ENCODE measurements around the gene SARS1.

SARS1 gene

GRCh38 chr1:109225711-109226445 is 12.2 kb downstream of the SARS1 start:
- DNase-seq (ENCODE audit: low spot score), result no peak

DNA sequence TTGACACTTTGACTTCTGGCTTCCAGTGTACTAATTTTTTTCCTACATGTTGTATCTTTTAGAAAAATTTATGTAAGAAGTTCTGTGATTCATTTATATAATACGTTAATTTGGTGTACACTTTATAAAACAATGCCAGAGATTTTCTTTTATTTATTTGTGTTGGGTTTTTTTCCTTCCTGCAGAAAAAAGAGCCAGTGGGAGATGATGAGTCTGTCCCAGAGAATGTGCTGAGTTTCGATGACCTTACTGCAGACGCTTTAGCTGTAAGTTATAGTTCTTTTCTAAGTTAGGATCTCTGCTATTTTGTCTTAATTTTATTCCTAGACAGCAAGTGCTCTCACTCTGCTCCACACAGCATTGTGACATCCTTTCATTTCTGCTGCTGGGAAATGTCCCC is 14.4 kb downstream of the SARS1 start:
- DNase-seq (ENCODE audit: low spot score), result no peak

GRCh38 chr1:109229531-109230127 is 15.9 kb downstream of the SARS1 start:
- peak; percentile 90 for DNase-seq (ENCODE audit: low spot score)

- DNase-seq (ENCODE audit: low spot score), result no peak
Observed at GRCh38 chr1:109231066-109231465, 17.3 kb downstream of the SARS1 start.

DNA sequence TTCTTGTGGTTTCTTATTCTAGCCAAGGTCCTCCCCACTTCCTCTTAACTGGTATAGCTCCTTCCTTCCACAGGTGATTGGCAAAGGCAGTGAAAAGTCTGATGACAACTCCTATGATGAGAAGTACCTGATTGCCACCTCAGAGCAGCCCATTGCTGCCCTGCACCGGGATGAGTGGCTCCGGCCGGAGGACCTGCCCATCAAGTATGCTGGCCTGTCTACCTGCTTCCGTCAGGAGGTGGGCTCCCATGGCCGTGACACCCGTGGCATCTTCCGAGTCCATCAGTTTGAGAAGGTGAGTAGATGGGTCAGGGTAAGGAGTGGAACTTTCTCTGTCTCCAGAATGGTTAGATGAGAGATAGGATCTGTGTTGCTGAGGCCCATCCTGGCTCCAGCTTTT is 21.4 kb downstream of the SARS1 start:
- no peak for DNase-seq (ENCODE audit: low spot score)

DNA sequence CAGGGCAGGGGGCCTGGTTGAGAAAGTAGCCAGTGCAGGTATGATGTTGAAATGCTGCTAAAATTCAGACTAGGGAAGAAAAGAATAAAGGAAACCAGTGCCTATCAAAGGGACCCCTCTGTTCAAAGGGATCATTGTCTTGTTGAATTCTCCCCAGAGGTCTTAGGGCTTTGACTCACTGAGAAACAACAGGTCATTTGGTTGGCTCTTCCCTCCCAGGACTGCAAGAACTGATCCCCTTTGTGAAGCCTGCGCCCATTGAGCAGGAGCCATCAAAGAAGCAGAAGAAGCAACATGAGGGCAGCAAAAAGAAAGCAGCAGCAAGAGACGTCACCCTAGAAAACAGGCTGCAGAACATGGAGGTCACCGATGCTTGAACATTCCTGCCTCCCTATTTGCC is 23.8 kb downstream of the SARS1 start:
- DNase-seq (ENCODE audit: low spot score), result no peak

DNA sequence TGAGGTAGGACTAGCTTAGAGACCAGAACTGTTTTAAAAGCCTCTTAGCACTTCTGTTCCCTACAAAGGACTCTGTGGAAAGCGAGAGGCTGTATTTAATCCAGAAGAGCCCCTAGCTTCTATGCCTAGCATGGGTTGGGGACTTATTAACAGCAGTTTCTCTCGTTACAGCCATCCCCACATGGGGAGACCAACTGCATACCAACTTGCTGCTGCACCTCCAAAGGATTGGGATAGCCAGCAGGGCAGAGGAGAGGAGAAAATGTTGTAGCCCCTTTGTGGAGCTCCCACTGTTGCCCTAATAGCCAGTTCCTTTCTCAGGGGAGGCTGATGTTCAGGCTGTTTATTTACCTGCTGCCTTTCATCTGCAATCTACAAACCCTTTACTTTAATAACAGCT is 24.7 kb downstream of the SARS1 start:
- DNase-seq (ENCODE audit: low spot score), result no peak

DNA sequence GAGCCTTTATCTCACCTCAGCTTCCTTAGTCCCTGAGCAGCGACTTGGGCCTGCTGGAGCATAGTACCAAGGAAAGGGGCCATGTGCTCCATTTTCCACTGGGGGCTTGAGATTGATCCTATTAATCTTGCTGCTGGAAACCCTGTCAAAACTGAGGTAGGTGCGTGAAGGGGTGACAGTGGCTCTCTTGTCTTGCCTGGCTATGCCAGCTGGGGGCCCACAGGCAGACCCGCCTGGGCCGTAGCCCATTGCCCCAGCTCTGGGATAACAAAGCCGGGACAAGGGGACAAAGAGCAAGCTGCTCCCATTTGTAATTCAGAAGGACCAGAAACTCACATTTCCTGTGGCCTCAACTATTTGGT is 25.3 kb downstream of the SARS1 start:
- DNase-seq (ENCODE audit: low spot score), result no peak

- DNase-seq (ENCODE audit: low spot score), result peak; percentile 77
Observed at GRCh38 chr1:109239409-109240068, 25.8 kb downstream of the SARS1 start.

GRCh38 chr1:109240158-109241152 is 26.7 kb downstream of the SARS1 start:
- DNase-seq (ENCODE audit: low spot score), result peak; percentile 56

- no peak for DNase-seq (ENCODE audit: low spot score)
Observed at GRCh38 chr1:109241344-109241743, 27.6 kb downstream of the SARS1 start.

DNA sequence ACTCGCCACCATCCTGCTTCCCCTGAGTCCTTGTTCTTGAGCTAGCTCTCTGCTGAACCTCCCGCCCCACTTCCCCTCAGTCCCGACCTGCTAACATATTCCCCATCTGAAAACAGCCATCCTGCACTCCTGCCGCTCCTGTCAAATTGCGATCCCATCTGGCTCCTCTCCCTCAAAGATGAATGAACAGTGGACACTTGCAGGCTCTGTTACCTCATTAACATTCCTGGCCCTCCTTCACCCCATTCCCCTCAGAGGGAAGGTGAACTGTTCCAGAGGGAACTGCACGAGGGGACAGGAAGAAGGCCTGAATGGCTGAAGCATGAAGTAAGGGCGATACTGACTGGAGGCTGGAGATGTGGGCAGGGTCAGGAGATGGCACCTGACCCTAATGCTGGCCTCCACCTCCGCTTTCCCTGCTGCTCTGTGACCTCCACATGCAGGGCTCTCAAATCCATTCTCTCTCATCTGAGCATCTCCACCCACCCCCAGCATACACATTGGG is 28.2 kb downstream of the SARS1 start:
- DNase-seq (ENCODE audit: low spot score), result no peak

DNA sequence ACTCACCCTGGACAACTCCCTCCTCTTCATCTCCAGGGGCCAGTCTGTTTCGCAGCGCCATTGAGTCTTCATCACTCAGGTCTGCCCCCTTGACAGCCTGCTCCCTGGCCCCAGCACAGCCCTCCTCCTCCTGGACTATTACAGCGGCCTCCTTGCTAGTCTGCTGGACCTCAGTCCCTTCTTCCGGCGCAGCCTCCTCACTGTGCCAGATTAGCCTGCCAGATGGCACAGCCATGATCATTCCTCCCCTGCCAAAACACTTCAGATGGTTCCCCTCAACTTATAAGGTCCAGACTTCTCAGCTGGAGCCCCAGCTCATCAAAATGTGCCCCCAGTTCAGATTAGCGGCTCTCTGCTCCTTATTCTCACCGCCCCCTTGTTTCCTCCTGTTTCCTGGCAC is 28.7 kb downstream of the SARS1 start:
- DNase-seq (ENCODE audit: low spot score), result no peak

GRCh38 chr1:109243221-109243620 is 29.5 kb downstream of the SARS1 start:
- no peak for DNase-seq (ENCODE audit: low spot score)

DNA sequence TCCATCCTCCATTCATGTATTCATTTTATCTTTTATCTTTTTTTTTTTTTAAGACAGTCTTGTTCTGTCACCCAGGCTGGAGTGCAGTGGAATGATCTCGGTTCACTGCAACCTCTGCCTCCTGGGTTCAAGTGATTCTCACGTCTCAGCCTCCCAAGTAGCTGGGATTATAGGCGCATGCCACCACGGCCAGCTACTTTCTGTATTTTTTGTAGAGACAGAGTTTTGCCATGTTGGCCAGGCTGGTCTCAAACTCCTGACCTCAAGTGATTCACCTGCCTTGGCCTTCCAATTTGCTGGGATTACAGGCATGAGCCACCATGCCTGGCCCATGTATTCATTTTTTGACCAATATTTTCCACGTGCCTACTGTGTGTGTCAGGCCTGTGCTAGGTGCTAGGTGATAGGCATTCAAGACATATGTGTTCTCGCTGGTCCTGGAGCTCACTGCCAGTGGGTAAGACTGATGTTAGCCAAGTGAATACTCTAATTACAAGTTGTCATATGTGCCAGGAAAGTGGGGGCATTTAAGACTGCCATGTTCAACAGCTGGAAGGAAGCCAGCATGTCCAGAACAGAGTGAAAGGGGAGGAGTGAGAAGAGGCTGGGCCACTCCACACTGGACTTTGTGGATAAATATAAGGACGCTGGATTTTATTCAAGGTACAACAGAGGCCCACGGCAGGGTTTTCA is 30.3 kb downstream of the SARS1 start:
- DNase-seq (ENCODE audit: low spot score), result no peak

DNA sequence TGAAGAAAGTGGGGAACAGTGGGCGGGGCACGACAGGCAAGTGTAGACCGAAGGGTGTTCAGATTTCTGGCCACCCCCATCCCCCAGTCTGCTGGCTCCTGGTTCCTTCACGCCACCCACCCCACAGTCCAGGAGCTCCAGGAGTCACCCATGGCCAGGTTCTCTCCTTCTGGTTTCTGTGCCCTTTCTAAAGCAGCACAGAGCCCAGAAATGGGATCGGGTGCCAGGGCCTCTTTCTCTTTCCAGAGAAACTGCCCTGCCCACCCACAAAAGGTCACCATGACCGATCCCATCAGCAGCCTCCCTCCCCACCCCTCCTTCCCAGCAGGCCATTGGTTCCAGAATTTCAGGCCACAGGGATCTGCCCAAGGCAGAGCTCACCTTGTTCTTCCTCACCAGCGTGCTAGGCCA is 32.4 kb downstream of the SARS1 start:
- DNase-seq (ENCODE audit: low spot score), result no peak

- no peak for DNase-seq (ENCODE audit: low spot score)
Observed at GRCh38 chr1:109247401-109248365, 34.0 kb downstream of the SARS1 start.

DNA sequence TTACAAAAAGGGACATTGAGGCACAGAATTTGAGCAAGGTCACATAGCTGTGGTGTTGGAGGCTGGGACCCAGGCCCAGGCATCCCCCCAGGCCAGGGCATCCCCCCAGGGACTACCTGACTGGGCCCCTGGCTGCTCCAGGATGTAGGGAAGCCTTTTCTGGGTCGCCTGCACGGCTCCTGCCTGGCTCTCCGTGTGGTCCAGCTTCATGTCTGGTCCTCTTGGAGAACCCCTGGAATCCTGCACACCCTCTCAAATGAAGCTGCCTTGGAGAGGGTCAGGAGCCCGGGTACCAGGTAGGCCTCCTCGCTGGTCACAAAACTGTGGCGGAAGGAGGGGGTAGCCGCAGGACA is 34.7 kb downstream of the SARS1 start:
- no peak for DNase-seq (ENCODE audit: low spot score)

GRCh38 chr1:109248797-109249629 is 35.3 kb downstream of the SARS1 start, which contains the start of gene CELSR2:
CELSR2 (plus strand) TSS chr1:109249539; CDS start chr1:109250080, 541 bp downstream.
- peak; percentile 99 for DNase-seq (ENCODE audit: low spot score)
